Caco-2 (cell line): ENCODE results near the gene SLC7A1. TPM values are rescaled to one million over a fixed set of nuclear protein-coding genes. Genes with fewer than 3 reads are reported as not detected.

Source experiments
- BruUV-seq: library from RNA; stranded (reverse); fragments of 400-500 nt; replicated peaks from 2 replicates; lab custom pipeline; 2021; lab: Mats Ljungman, UMichigan
- CTCF ChIA-PET: fragments of 300-600 bp; sonication (Branson Sonifier 250); formaldehyde crosslinking; loops from one replicate; lab custom pipeline; 2022; ENCODE audit warnings: antibody characterized with exemption; lab: Charles Lee
- POLR2A ChIA-PET: fragments of 300-600 bp; sonication (Branson Sonifier 250); formaldehyde crosslinking; loops from one replicate; lab custom pipeline; 2022; ENCODE audit warnings: antibody characterized with exemption; lab: Charles Lee
- DNase-seq, 2 experiments: peaks; one replicate each; pipeline versions ENCODE4 v3.0.0 to v3.0.0-alpha.2; 2020 to 2022
- H3K27me3 ChIP-seq: replicated peaks from 2 replicates; pipeline ENCODE4 v1.6.0; 2011; ENCODE audit warnings: low read length; ENCODE audit not compliant: control insufficient read depth, insufficient read depth
- H3K36me3 ChIP-seq: 2 replicates; pipeline ENCODE4 v1.5.1; 2011; ENCODE audit warnings: low read length; ENCODE audit not compliant: control insufficient read depth, insufficient read depth
- H3K4me1 ChIP-seq: fragments of 250-450 bp; sonication (Bioruptor Pico); 2 replicates; pipeline ENCODE4 v1.5.1; 2020; ENCODE audit warnings: mild to moderate bottlenecking
- H3K4me3 ChIP-seq: 2 replicates; pipeline ENCODE4 v1.5.1; 2011; ENCODE audit warnings: low read depth, mild to moderate bottlenecking, control low read depth, low read length
- H3K9me3 ChIP-seq: fragments of 250-450 bp; sonication (Bioruptor Pico); 2 replicates; pipeline ENCODE4 v1.5.1; 2020; ENCODE audit warnings: mild to moderate bottlenecking, moderate library complexity
- H3K27ac Mint-ChIP-seq: one replicate; pipeline ENCODE4 v1.8.0; 2022; ENCODE audit warnings: mixed read lengths; ENCODE audit not compliant: unreplicated experiment
- H3K27me3 Mint-ChIP-seq: one replicate; pipeline ENCODE4 v1.8.0; 2022; ENCODE audit warnings: mixed read lengths; ENCODE audit not compliant: insufficient read depth, unreplicated experiment
- H3K36me3 Mint-ChIP-seq: one replicate; pipeline ENCODE4 v1.8.0; 2022; ENCODE audit warnings: mild to moderate bottlenecking, mixed read lengths; ENCODE audit not compliant: insufficient read depth, unreplicated experiment
- H3K4me1 Mint-ChIP-seq: one replicate; pipeline ENCODE4 v1.8.0; 2022; ENCODE audit warnings: low read depth, mixed read lengths; ENCODE audit not compliant: unreplicated experiment
- H3K4me3 Mint-ChIP-seq: one replicate; pipeline ENCODE4 v1.8.0; 2022; ENCODE audit warnings: mild to moderate bottlenecking, moderate library complexity, mixed read lengths; ENCODE audit not compliant: unreplicated experiment
- H3K9me3 Mint-ChIP-seq: one replicate; pipeline ENCODE4 v1.8.0; 2022; ENCODE audit warnings: mixed read lengths; ENCODE audit not compliant: unreplicated experiment
- intact Hi-C: fragments of 100-400 bp; cut with micrococcal nuclease; formaldehyde crosslinking; loops from one replicate; pipeline ENCODE4 v1.10.0; 2022; ENCODE audit not compliant: unreplicated experiment
- total RNA-seq: library from RNA; stranded (reverse); gene quantifications from 2 replicates; pipeline ENCODE4 v1.2.3, GENCODE V29; 2022
- TF ChIP-seq, protein P1 (sequence below), 2 experiments: fragments of 200-600 bp in 1 of 2; IDR thresholded peaks; 1 replicate in 1 of 2; 2 replicates in 1 of 2; pipeline versions ENCODE4 v1.5.1 to v1.8.0; 2011 to 2022; ENCODE audit warnings: antibody characterized with exemption in 1 of 2, control low read depth in 1 of 2, inconsistent platforms in 1 of 2, low read depth in 1 of 2, low read length in 1 of 2, mild to moderate bottlenecking in 1 of 2, moderate library complexity in 1 of 2; ENCODE audit not compliant: insufficient read depth in 1 of 2, severe bottlenecking in 1 of 2, unreplicated experiment in 1 of 2

Gene SLC7A1
- total RNA-seq, 1 experiment from 2014 or later = 180 TPM

DNA sequence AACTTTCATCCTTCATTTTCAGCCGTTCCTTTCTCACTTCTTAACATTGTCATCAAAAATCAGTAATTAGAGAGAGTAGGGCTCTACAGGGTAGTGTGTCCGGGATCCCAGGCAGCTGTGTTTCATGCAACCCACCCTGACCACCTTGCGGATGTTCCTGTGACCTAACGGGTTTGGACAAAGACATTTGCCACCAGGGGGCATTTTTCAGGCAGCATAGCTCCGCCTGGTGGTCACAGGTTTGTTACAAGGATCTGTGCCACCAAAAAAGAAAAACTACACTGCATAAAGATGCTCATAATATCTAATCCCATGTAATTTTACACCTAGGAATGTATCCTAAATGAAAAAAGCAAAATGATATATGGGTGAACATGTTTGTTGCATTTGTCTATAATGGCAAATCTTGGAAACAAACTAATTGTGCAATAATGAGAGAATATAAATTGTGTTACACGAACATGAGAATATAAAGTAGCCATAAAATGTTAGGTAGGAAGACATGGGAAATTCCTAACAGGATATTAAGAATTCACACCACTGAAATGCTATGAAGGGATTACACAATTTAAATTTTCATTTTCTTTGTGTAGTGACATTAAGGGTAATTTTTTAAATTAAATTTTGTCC, 123.0 kb downstream of the SLC7A1 start:
- intact Hi-C loops = loop anchor here (1.0 to 10.0 kb wide), 4 partner anchors 70 to 236 kb away; no protein-coding TSS in a partner anchor
- no peaks in the 10 kb centered on the region for H3K27me3 ChIP-seq
- H3K9me3 Mint-ChIP-seq = no peaks in the 10 kb centered on the region
- no peaks in the 10 kb centered on the region for H3K9me3 ChIP-seq
- DNase-seq = peak; percentile 65 to 77
- no peaks in the 10 kb centered on the region for H3K4me1 Mint-ChIP-seq
- H3K27me3 Mint-ChIP-seq = peaks cover 3% of the 10 kb centered on the region
- no peaks in the 10 kb centered on the region for H3K4me1 ChIP-seq
- TF ChIP-seq, protein P1, sequence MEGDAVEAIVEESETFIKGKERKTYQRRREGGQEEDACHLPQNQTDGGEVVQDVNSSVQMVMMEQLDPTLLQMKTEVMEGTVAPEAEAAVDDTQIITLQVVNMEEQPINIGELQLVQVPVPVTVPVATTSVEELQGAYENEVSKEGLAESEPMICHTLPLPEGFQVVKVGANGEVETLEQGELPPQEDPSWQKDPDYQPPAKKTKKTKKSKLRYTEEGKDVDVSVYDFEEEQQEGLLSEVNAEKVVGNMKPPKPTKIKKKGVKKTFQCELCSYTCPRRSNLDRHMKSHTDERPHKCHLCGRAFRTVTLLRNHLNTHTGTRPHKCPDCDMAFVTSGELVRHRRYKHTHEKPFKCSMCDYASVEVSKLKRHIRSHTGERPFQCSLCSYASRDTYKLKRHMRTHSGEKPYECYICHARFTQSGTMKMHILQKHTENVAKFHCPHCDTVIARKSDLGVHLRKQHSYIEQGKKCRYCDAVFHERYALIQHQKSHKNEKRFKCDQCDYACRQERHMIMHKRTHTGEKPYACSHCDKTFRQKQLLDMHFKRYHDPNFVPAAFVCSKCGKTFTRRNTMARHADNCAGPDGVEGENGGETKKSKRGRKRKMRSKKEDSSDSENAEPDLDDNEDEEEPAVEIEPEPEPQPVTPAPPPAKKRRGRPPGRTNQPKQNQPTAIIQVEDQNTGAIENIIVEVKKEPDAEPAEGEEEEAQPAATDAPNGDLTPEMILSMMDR (IDR thresholded peaks at IDR 0.05; ENCODE audit: insufficient read depth in 1 of 2, low read depth in 1 of 2, low read length in 1 of 2, severe bottlenecking in 1 of 2, unreplicated experiment in 1 of 2) = peak; percentile 98 to 100
- H3K36me3 Mint-ChIP-seq = no peaks in the 10 kb centered on the region
- H3K36me3 ChIP-seq = no peaks in the 10 kb centered on the region
- no peak overlapping the region for H3K4me3 Mint-ChIP-seq
- ChIA-PET POLR2A (no interaction called here), CTCF (interaction anchor here (0.6 to 1.1 kb wide), 5 partner anchors 8 to 236 kb away, joined by 3 to 5 read pairs (median 3); no protein-coding TSS in a partner anchor)
- no peak overlapping the region for H3K4me3 ChIP-seq
- BruUV-seq = no TSS peak
- H3K27ac Mint-ChIP-seq = no peak overlapping the region

DNA sequence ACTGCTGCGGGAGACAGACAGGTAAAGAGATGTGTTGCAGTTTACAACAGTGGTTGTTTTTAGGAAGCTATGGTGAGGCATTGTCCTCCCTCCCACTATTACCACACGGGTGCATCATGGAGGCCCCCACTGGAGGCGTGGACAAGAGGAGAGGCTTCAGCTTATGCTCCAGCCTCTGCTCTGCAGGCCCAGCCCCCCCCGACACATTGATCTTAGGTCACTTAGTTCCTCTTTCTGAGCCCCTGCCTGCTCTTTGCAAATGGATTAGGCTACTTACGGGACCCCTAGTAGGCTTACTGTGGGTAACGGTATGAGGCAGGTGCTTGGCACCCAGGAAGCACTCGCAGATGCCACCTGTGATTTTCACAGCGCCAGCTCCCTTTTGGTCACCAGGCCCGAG, 123.9 kb downstream of the SLC7A1 start:
- no peak overlapping the region for H3K27ac Mint-ChIP-seq
- Histone ChIP-seq H3K9me3 (no peaks in the 10 kb centered on the region), H3K27me3 (no peaks in the 10 kb centered on the region), H3K36me3 (no peaks in the 10 kb centered on the region), H3K4me1 (no peaks in the 10 kb centered on the region), H3K4me3 (no peak overlapping the region)
- H3K4me3 Mint-ChIP-seq = no peak overlapping the region
- TF ChIP-seq, protein P1 (IDR thresholded peaks at IDR 0.05; ENCODE audit: insufficient read depth in 1 of 2, low read depth in 1 of 2, low read length in 1 of 2, severe bottlenecking in 1 of 2, unreplicated experiment in 1 of 2) = no peak
- H3K36me3 Mint-ChIP-seq = no peaks in the 10 kb centered on the region
- H3K4me1 Mint-ChIP-seq = no peaks in the 10 kb centered on the region
- no TSS peak for BruUV-seq
- POLR2A ChIA-PET = no interaction called here
- H3K9me3 Mint-ChIP-seq = no peaks in the 10 kb centered on the region
- intact Hi-C loops = loop anchor here (5.0 to 10.0 kb wide), 2 partner anchors 109 to 177 kb away; no protein-coding TSS in a partner anchor
- H3K27me3 Mint-ChIP-seq = no peaks in the 10 kb centered on the region
- CTCF ChIA-PET = interaction anchor here (0.6 to 1.1 kb wide), 4 partner anchors 7 to 237 kb away, joined by 3 to 5 read pairs (median 3); no protein-coding TSS in a partner anchor
- DNase-seq = no peak

DNA sequence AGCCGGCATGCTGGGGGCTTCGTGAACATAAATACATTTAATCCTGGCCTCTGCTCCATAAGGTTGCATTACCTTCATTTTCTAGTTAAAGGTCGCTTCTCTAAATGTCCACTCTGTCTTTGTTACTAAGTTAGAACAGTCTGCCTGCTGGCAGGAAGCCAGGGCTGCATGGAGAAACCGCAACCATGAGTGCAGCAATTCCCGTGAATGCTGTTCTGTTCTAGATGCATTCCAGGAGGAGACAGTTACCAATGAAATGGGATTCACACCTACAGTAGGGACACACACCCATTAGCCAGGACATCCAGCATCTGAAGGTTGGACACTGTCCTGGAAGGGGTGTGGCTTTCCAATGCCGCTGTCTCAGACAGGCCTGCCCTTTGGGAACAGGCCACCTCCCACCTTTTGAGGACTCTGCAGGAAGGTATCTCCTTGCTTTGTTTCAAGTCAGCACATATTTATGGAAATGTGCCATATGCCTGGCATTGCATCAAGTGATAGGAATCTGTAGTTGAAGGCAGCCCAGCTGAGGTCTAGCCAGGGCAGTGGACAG, 129.7 kb downstream of the SLC7A1 start:
- no peaks in the 10 kb centered on the region for H3K9me3 Mint-ChIP-seq
- intact Hi-C loops = loop anchor here (5.0 kb wide), 1 partner anchor 39 kb away; no protein-coding TSS in a partner anchor
- POLR2A ChIA-PET = no interaction called here
- H3K36me3 ChIP-seq = no peaks in the 10 kb centered on the region
- H3K27me3 ChIP-seq = no peaks in the 10 kb centered on the region
- CTCF ChIA-PET = no interaction called here
- no peak for DNase-seq
- no TSS peak for BruUV-seq
- no peak overlapping the region for H3K27ac Mint-ChIP-seq
- no peak overlapping the region for H3K4me3 Mint-ChIP-seq
- TF ChIP-seq, protein P1 (IDR thresholded peaks at IDR 0.05; ENCODE audit: insufficient read depth in 1 of 2, low read depth in 1 of 2, low read length in 1 of 2, severe bottlenecking in 1 of 2, unreplicated experiment in 1 of 2) = no peak
- H3K36me3 Mint-ChIP-seq = no peaks in the 10 kb centered on the region
- H3K27me3 Mint-ChIP-seq = no peaks in the 10 kb centered on the region
- no peaks in the 10 kb centered on the region for H3K4me1 ChIP-seq
- H3K4me3 ChIP-seq = no peak overlapping the region
- no peaks in the 10 kb centered on the region for H3K9me3 ChIP-seq
- no peaks in the 10 kb centered on the region for H3K4me1 Mint-ChIP-seq
